IMR-90 (cell line): ENCODE results near the gene PPP1R1C. TPM values are rescaled to one million over a fixed set of nuclear protein-coding genes. Genes with fewer than 3 reads are reported as not detected.

Source experiments
- ATAC-seq: fragments of 200-7000 bp; cut with Tn5 transposase; 2 replicates; pipeline ENCODE4 v1.9.1; 2020; ENCODE audit warnings: low read depth, mild to moderate bottlenecking, moderate library complexity
- BruUV-seq: library from RNA; stranded (reverse); fragments of 400-500 nt; replicated peaks from 2 replicates; lab custom pipeline; 2021; lab: Mats Ljungman, UMichigan
- CTCF ChIA-PET: fragments of 300-600 bp; formaldehyde crosslinking; extraction: SDS; loops from one replicate; lab custom pipeline; 2021; ENCODE audit warnings: antibody characterized with exemption; lab: Yijun Ruan, JAX
- POLR2A ChIA-PET: fragments of 300-600 bp; sonication (Branson Sonifier 250); formaldehyde crosslinking; loops from one replicate; lab custom pipeline; 2022; ENCODE audit warnings: antibody characterized with exemption; ENCODE audit not compliant: unreplicated experiment; lab: Charles Lee
- DNase-seq: peaks from one replicate; pipeline ENCODE4 v3.0.0; 2013
- H2AFZ ChIP-seq: replicated peaks from 2 replicates; pipeline ENCODE3; 2013; ENCODE audit warnings: low read length, mild to moderate bottlenecking; ENCODE audit not compliant: poor library complexity
- H2AK5ac ChIP-seq: 2 replicates; pipeline ENCODE4 v1.6.1; 2013; ENCODE audit warnings: low read depth, low read length, inconsistent platforms
- H2AK9ac ChIP-seq: replicated peaks from 2 replicates; pipeline ENCODE3; 2013; ENCODE audit warnings: mild to moderate bottlenecking, low read depth, low read length, moderate library complexity; ENCODE audit not compliant: poor library complexity
- H2BK120ac ChIP-seq: 2 replicates; pipeline ENCODE4 v1.6.1; 2013; ENCODE audit warnings: low read depth, low read length, inconsistent platforms
- H2BK15ac ChIP-seq: 3 replicates; pipeline ENCODE4 v1.6.1; 2013; ENCODE audit warnings: low read depth, low read length, inconsistent platforms
- H2BK20ac ChIP-seq: 2 replicates; pipeline ENCODE4 v1.6.1; 2013; ENCODE audit warnings: low read depth, mild to moderate bottlenecking, inconsistent platforms, low read length, moderate library complexity
- H2BK5ac ChIP-seq: 2 replicates; pipeline ENCODE4 v1.6.1; 2013; ENCODE audit warnings: mild to moderate bottlenecking, low read depth, low read length, inconsistent platforms; ENCODE audit not compliant: poor library complexity, severe bottlenecking
- H3K14ac ChIP-seq: replicated peaks from 2 replicates; pipeline ENCODE4 v1.6.1; 2013; ENCODE audit warnings: low read depth, low read length, inconsistent platforms
- H3K18ac ChIP-seq: 2 replicates; pipeline ENCODE4 v1.6.1; 2013; ENCODE audit warnings: low read depth, low read length, control low read depth
- H3K23ac ChIP-seq: 2 replicates; pipeline ENCODE4 v1.6.1; 2013; ENCODE audit warnings: low read depth, low read length, inconsistent platforms
- H3K27ac ChIP-seq: 2 replicates; pipeline ENCODE4 v1.5.1; 2013; ENCODE audit warnings: mild to moderate bottlenecking, control low read depth, low read length; ENCODE audit not compliant: insufficient read depth
- H3K27me3 ChIP-seq: 2 replicates; pipeline ENCODE4 v1.6.1; 2013; ENCODE audit warnings: low read length; ENCODE audit not compliant: control insufficient read depth, insufficient read depth
- H3K36me3 ChIP-seq: 2 replicates; pipeline ENCODE4 v1.6.1; 2013; ENCODE audit warnings: low read length, mixed read lengths; ENCODE audit not compliant: control insufficient read depth, insufficient read depth
- H3K4ac ChIP-seq: 2 replicates; pipeline ENCODE4 v1.6.1; 2013; ENCODE audit warnings: low read depth, low read length, inconsistent platforms
- H3K4me1 ChIP-seq: 2 replicates; pipeline ENCODE4 v1.6.1; 2013; ENCODE audit warnings: low read length, mixed read lengths; ENCODE audit not compliant: control insufficient read depth, insufficient read depth
- H3K4me2 ChIP-seq: 2 replicates; pipeline ENCODE4 v1.6.1; 2013; ENCODE audit warnings: low read depth, mild to moderate bottlenecking, control low read depth, low read length, moderate library complexity
- H3K4me3 ChIP-seq: 2 replicates; pipeline ENCODE4 v1.5.1; 2013; ENCODE audit warnings: low read depth, mild to moderate bottlenecking, control low read depth, low read length, moderate library complexity; ENCODE audit not compliant: insufficient read depth
- H3K56ac ChIP-seq: 2 replicates; pipeline ENCODE4 v1.6.1; 2013; ENCODE audit warnings: low read length, inconsistent platforms; ENCODE audit not compliant: insufficient read depth; ENCODE audit errors: extremely low read depth
- H3K79me1 ChIP-seq, 2 experiments: 2 replicates each; pipeline ENCODE4 v1.6.1; 2013; ENCODE audit warnings: low read length in 2 of 2, inconsistent platforms in 1 of 2, low read depth in 1 of 2
- H3K9ac ChIP-seq: 2 replicates; pipeline ENCODE4 v1.6.1; 2013; ENCODE audit warnings: low read depth, low read length, control low read depth
- H3K9me1 ChIP-seq: 2 replicates; pipeline ENCODE4 v1.6.1; 2013; ENCODE audit warnings: low read length, inconsistent platforms; ENCODE audit not compliant: insufficient read depth
- H3K9me3 ChIP-seq: 2 replicates; pipeline ENCODE4 v1.6.1; 2013; ENCODE audit warnings: low read length; ENCODE audit not compliant: control insufficient read depth, insufficient read depth
- H4K20me1 ChIP-seq: 2 replicates; pipeline ENCODE4 v1.6.1; 2013; ENCODE audit warnings: low read length, inconsistent platforms; ENCODE audit not compliant: insufficient read depth
- H4K5ac ChIP-seq: 2 replicates; pipeline ENCODE4 v1.6.1; 2013; ENCODE audit warnings: mild to moderate bottlenecking, low read depth, low read length, control low read depth
- H4K8ac ChIP-seq, 2 experiments: 2 replicates each; pipeline ENCODE4 v1.6.1; 2013; ENCODE audit warnings: low read depth in 2 of 2, low read length in 2 of 2, control low read depth in 1 of 2, inconsistent platforms in 1 of 2
- H4K91ac ChIP-seq: 2 replicates; pipeline ENCODE4 v1.6.1; 2013; ENCODE audit warnings: low read depth, low read length, inconsistent platforms; ENCODE audit not compliant: insufficient read depth
- BHLHE40 ChIP-seq: fragments of 150-350 bp; IDR thresholded peaks from 2 replicates; pipeline ENCODE4 v1.6.1; 2016; ENCODE audit warnings: mild to moderate bottlenecking, low read depth, low read length
- CEBPB ChIP-seq: IDR thresholded peaks from 2 replicates; pipeline ENCODE4 v1.6.1; 2012; ENCODE audit warnings: low read depth, low read length, improper control_type of control experiment
- CHD1 ChIP-seq: IDR thresholded peaks from 2 replicates; pipeline ENCODE4 v1.6.1; 2012; ENCODE audit warnings: low read depth, low read length, improper control_type of control experiment
- CTCF ChIP-seq: conservative IDR thresholded peaks from 2 replicates; pipeline ENCODE4 v1.5.1; 2012; ENCODE audit warnings: mild to moderate bottlenecking, low read depth, low read length, improper control_type of control experiment
- FOS ChIP-seq: fragments of 150-350 bp; IDR thresholded peaks from 2 replicates; pipeline ENCODE4 v1.6.1; 2016; ENCODE audit warnings: low read depth, low read length
- MAFK ChIP-seq: IDR thresholded peaks from 2 replicates; pipeline ENCODE4 v1.6.1; 2012; ENCODE audit warnings: low read depth, low read length, improper control_type of control experiment
- MAZ ChIP-seq: IDR thresholded peaks from 2 replicates; pipeline ENCODE4 v1.6.1; 2012; ENCODE audit warnings: low read depth, mild to moderate bottlenecking, low read length, improper control_type of control experiment, moderate library complexity, borderline replicate concordance
- MXI1 ChIP-seq: IDR thresholded peaks from 2 replicates; pipeline ENCODE4 v1.6.1; 2012; ENCODE audit warnings: low read depth, mild to moderate bottlenecking, low read length, moderate library complexity, borderline replicate concordance
- NFE2L2 ChIP-seq: fragments of 150-350 bp; IDR thresholded peaks from 2 replicates; pipeline ENCODE4 v1.6.1; 2016; ENCODE audit warnings: low read depth, mild to moderate bottlenecking, low read length
- POLR2A ChIP-seq: IDR thresholded peaks from 2 replicates; pipeline ENCODE4 v1.6.1; 2012; ENCODE audit warnings: mild to moderate bottlenecking, low read depth, low read length
- RAD21 ChIP-seq: IDR thresholded peaks from 2 replicates; pipeline ENCODE4 v1.6.1; 2012; ENCODE audit warnings: low read length, improper control_type of control experiment
- RCOR1 ChIP-seq: IDR thresholded peaks from 2 replicates; pipeline ENCODE4 v1.6.1; 2012; ENCODE audit warnings: mild to moderate bottlenecking, low read length, improper control_type of control experiment; ENCODE audit not compliant: insufficient replicate concordance
- RFX5 ChIP-seq: IDR thresholded peaks from 2 replicates; pipeline ENCODE4 v1.8.0; 2012; ENCODE audit warnings: low read depth, mild to moderate bottlenecking, low read length, moderate library complexity
- SMC3 ChIP-seq: fragments of 150-350 bp; IDR thresholded peaks from 2 replicates; pipeline ENCODE4 v1.6.1; 2016; ENCODE audit warnings: low read depth, mild to moderate bottlenecking, antibody characterized with exemption, low read length, moderate library complexity
- USF2 ChIP-seq: fragments of 150-350 bp; IDR thresholded peaks from 2 replicates; pipeline ENCODE4 v1.6.1; 2017; ENCODE audit warnings: mild to moderate bottlenecking, antibody characterized with exemption, low read length, low read depth
- WGBS, 2 experiments: methylation state at CpG; one replicate each; pipeline versions ENCODE4 v1.1.5 to v1.1.7; 2013; ENCODE audit warnings: missing lambda C conversion rate in 2 of 2; ENCODE audit not compliant: insufficient read length in 1 of 2; ENCODE audit errors: extremely low coverage in 2 of 2; 5-methylcytosine and 5-hydroxymethylcytosine counted together
- dilution Hi-C: fragments of 300-500 bp; cut with HindIII; formaldehyde crosslinking; loops from one replicate; pipeline ENCODE4 v1.14.3; 2018; ENCODE audit warnings: low sequenced_read_pairs; ENCODE audit not compliant: unreplicated experiment
- in situ Hi-C: fragments of 300-500 bp; cut with MboI; formaldehyde crosslinking; loops from 3 replicates; pipeline ENCODE4 v1.14.3; 2019; ENCODE audit warnings: low sequenced_read_pairs, inconsistent platforms, mixed read lengths
- intact Hi-C: fragments of 100-400 bp; cut with micrococcal nuclease; formaldehyde crosslinking; loops from 2 replicates; pipeline ENCODE4 v1.10.0; 2022
- polyA plus RNA-seq, 3 experiments: library from polyadenylated mRNA; depleted of rRNA; stranded (reverse); fragments of >200 nt; gene quantifications; 2 replicates each; pipeline ENCODE4 v1.2.3, GENCODE V29; 2012; ENCODE audit warnings: low replicate concordance in 1 of 3
- total RNA-seq: library from RNA; depleted of rRNA; stranded (reverse); fragments of >200 nt; gene quantifications from 2 replicates; pipeline ENCODE4 v1.2.3, GENCODE V29; 2012

PPP1R1C gene
- total and polyA plus RNA-seq, 2 of the 4 experiments (the other 2 are of a cell fraction): 0.10 to 0.36 TPM

- Histone ChIP-seq H3K4me1 (peaks cover 2% of the 10 kb centered on the region; the same call in 1 of the 2 replicates), H2BK15ac (no peak overlapping the region), H2BK5ac (no peak overlapping the region), H3K9ac (no peak overlapping the region), H3K4me2 (no peak overlapping the region), H4K91ac (no peak overlapping the region), H3K9me1 (peaks cover 5% of the 10 kb centered on the region; the same call in 1 of the 2 replicates), H4K5ac (no peak overlapping the region), H3K56ac (no peak overlapping the region), H2BK120ac (no peak overlapping the region), H4K8ac (no peak overlapping the region), H3K9me3 (no peaks in the 10 kb centered on the region), H3K14ac (0 out of 2 replicates have a peak overlapping the region, but pooled peaks have one; percentile 74), H3K27me3 (no peaks in the 10 kb centered on the region), H3K27ac (no peak overlapping the region), H2AK9ac (no peak overlapping the region), H2AFZ (no peak overlapping the region), H3K4me3 (no peak overlapping the region), H3K4ac (no peak overlapping the region), H3K79me1 (no peaks in the 10 kb centered on the region), H4K20me1 (no peaks in the 10 kb centered on the region), H3K23ac (no peak overlapping the region), H2BK20ac (no peak overlapping the region), H3K36me3 (no peaks in the 10 kb centered on the region), H2AK5ac (no peak overlapping the region), H3K18ac (no peak overlapping the region)
- intact Hi-C loops: no loop called here
- DNase-seq: peak; percentile 38
- peak; percentile 77 for ATAC-seq
- WGBS, 2 experiments: 88% methylated on average over 1 of the region's 4 CpGs; no CpG with 5 or more reads in 1 of the 2 experiments
- CTCF ChIA-PET: no interaction called here
- POLR2A ChIA-PET: no interaction called here
- dilution Hi-C loops: no loop called here
- no TSS peak for BruUV-seq
- in situ Hi-C loops: no loop called here
- TF ChIP-seq RAD21 (no peak), POLR2A (no peak), CEBPB (no peak), BHLHE40 (no peak), FOS (no peak), MAFK (no peak), USF2 (no peak), NFE2L2 (no peak), CTCF (no peak), MAZ (no peak), MXI1 (no peak), CHD1 (no peak), RFX5 (no peak), SMC3 (no peak), RCOR1 (no peak)
Observed at GRCh38 chr2:181984814-181985631, 630 bp upstream of the PPP1R1C start.
